GM18520 (cell line): ENCODE measurements around the gene GNPTG.
A peak's percentile ranks its signal among the peaks of the same experiment; 100 is the strongest.

Experiments used
- ATAC-seq: cut with Tn5 transposase; IDR thresholded peaks from one replicate; pipeline ENCODE4 v1.9.1; 2021; ENCODE audit not compliant: unreplicated experiment

GNPTG gene

GRCh38 chr16:1392826-1393225 is 41.1 kb downstream of the GNPTG start:
- ATAC-seq: no peak

GRCh38 chr16:1393613-1394176 is 42.0 kb downstream of the GNPTG start:
- no peak for ATAC-seq

- no peak for ATAC-seq
Measured at GRCh38 chr16:1394367-1394951, 42.7 kb downstream of the GNPTG start.

GRCh38 chr16:1395444-1396031 is 43.8 kb downstream of the GNPTG start:
- ATAC-seq: no peak

GRCh38 chr16:1397779-1398178 is 46.0 kb downstream of the GNPTG start:
- ATAC-seq: no peak

- ATAC-seq: no peak
Measured at GRCh38 chr16:1398351-1398750, 46.6 kb downstream of the GNPTG start.

GRCh38 chr16:1398826-1399581 is 47.3 kb downstream of the GNPTG start:
- ATAC-seq: no peak

GRCh38 chr16:1401061-1401757 is 49.5 kb downstream of the GNPTG start:
- ATAC-seq: no peak

- no peak for ATAC-seq
Measured at GRCh38 chr16:1401758-1402154, 50.0 kb downstream of the GNPTG start.

GRCh38 chr16:1403036-1403435 is 51.3 kb downstream of the GNPTG start:
- no peak for ATAC-seq

GRCh38 chr16:1403733-1404132 is 52.0 kb downstream of the GNPTG start:
- ATAC-seq: no peak

- no peak for ATAC-seq
Measured at GRCh38 chr16:1407753-1408152, 56.0 kb downstream of the GNPTG start.

- ATAC-seq: peak; percentile 54
Measured at GRCh38 chr16:1408171-1408837, 56.6 kb downstream of the GNPTG start.

- no peak for ATAC-seq
Measured at GRCh38 chr16:1412847-1413246, 61.1 kb downstream of the GNPTG start.
